ENCODE results near the gene LYPD4.
A peak's percentile ranks its signal among the peaks of the same experiment; 100 is the strongest.

Gene LYPD4

DNA sequence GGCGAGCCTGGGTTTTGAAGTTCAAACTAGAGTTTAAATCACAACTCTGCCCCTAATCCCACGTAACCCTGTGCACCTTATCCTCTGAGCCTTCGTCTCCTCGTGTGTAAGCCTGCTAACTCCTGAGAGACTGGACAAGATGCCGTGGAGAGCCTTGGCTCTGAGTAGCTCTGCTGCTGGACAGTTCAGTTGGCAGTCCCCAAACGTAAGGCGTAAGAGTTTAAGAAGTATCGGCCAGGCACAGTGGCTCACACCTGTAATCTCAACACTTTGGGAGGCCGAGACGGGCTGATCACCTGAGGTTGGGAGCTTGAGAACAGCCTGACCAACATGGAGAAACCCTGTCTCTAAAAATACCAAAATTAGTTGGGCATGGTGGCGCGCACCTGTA is 27.9 kb upstream of the LYPD4 start:
- Histone ChIP-seq H2AFZ (ENCODE audit: low read depth, low read length) (no peak overlapping the region), H3K9ac (ENCODE audit: low read depth, low read length) (peak overlapping the region; percentile 48), H3K4me3 (ENCODE audit: low read depth in 1 of 2, low read length in 2 of 2) (no peak overlapping the region; a peak in 1 of 4 replicates), H4K20me1 (ENCODE audit: insufficient read depth, low read length) (peaks cover 43% of the 10 kb centered on the region), H3K27me3 (ENCODE audit: insufficient read depth, low read length, poor library complexity) (no peaks in the 10 kb centered on the region), H3K4me2 (ENCODE audit: insufficient read depth, low read length) (0 out of 2 replicates have a peak overlapping the region, but pooled peaks have one; percentile 39), H3K27ac (ENCODE audit: low read length) (peak overlapping the region; percentile 98), H3K79me2 (ENCODE audit: insufficient read depth, low read length) (peaks cover 34% of the 10 kb centered on the region), H3K4me1 (ENCODE audit: insufficient read depth, low read length) (peaks cover 99% of the 10 kb centered on the region), H3K36me3 (ENCODE audit: insufficient read depth, low read length) (peaks cover 58% of the 10 kb centered on the region), H3K9me3 (ENCODE audit: insufficient read depth, low read length, severe bottlenecking) (no peaks in the 10 kb centered on the region)
- DNase-seq (no peak), ATAC-seq (ENCODE audit: insufficient read depth, low read depth) (no peak)
- TF ChIP-seq EZH2 (IDR thresholded peaks at IDR 0.05; ENCODE audit: borderline replicate concordance, low read depth, low read length, severe bottlenecking) = no peak
- TF ChIP-seq, protein P1, sequence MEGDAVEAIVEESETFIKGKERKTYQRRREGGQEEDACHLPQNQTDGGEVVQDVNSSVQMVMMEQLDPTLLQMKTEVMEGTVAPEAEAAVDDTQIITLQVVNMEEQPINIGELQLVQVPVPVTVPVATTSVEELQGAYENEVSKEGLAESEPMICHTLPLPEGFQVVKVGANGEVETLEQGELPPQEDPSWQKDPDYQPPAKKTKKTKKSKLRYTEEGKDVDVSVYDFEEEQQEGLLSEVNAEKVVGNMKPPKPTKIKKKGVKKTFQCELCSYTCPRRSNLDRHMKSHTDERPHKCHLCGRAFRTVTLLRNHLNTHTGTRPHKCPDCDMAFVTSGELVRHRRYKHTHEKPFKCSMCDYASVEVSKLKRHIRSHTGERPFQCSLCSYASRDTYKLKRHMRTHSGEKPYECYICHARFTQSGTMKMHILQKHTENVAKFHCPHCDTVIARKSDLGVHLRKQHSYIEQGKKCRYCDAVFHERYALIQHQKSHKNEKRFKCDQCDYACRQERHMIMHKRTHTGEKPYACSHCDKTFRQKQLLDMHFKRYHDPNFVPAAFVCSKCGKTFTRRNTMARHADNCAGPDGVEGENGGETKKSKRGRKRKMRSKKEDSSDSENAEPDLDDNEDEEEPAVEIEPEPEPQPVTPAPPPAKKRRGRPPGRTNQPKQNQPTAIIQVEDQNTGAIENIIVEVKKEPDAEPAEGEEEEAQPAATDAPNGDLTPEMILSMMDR (IDR thresholded peaks at IDR 0.05; ENCODE audit: borderline replicate concordance, extremely low read depth, low read length, poor library complexity, severe bottlenecking) = no peak

DNA sequence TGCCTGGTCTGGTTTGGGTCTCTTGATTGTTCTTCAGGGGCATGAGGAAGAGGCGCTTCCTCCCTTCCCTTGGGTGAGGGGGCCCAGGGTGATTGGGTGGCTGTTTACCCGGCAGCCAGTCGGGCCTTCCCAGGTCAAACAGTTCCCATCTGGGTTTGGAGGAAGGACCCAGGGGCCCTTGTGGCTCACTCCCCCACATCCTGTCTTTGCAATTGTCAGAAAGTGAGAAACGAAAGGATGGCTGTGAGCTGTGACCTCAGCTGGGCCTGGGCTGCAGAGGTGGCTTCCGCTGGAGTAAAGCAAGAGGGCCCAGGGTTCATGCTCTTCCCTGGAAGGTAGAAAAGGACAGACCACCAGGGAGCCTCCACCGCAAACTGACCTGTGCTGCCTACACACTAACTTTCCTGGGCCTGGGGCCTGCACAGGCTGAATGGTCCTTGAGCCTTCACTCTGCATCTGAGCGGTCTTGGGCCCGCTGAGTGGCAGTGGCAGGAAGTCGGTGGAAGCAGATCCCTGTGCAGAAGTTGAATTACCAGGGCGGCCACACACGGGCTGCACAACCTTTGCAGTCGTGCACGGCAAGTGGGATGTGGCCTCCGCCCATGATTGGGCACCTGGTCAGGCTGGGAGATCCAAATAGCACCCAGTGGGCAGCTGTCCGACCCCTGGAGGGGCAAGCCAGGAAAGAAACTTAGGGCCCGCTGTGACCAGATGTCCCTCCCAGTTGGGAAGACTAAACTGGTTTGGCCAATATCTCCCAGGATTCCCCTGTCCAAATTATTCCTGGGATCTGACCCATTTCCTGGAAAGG is 27.3 kb upstream of the LYPD4 start:
- DNase-seq (peak; percentile 94), ATAC-seq (ENCODE audit: insufficient read depth, low read depth) (peak; percentile 82)
- Histone ChIP-seq H3K9me3 (ENCODE audit: insufficient read depth, low read length, severe bottlenecking) (no peaks in the 10 kb centered on the region), H4K20me1 (ENCODE audit: insufficient read depth, low read length) (peaks cover 49% of the 10 kb centered on the region), H3K4me2 (ENCODE audit: insufficient read depth, low read length) (peak overlapping the region; percentile 39), H2AFZ (ENCODE audit: low read depth, low read length) (no peak overlapping the region), H3K36me3 (ENCODE audit: insufficient read depth, low read length) (peaks cover 64% of the 10 kb centered on the region), H3K27me3 (ENCODE audit: insufficient read depth, low read length, poor library complexity) (no peaks in the 10 kb centered on the region), H3K9ac (ENCODE audit: low read depth, low read length) (peak overlapping the region; percentile 48), H3K4me1 (ENCODE audit: insufficient read depth, low read length) (peaks cover 99% of the 10 kb centered on the region), H3K27ac (ENCODE audit: low read length) (peak overlapping the region; percentile 98), H3K4me3 (ENCODE audit: low read depth in 1 of 2, low read length in 2 of 2) (peak overlapping the region in 1 of 2 experiments; percentile 9; a peak in 1 of 4 replicates), H3K79me2 (ENCODE audit: insufficient read depth, low read length) (peaks cover 37% of the 10 kb centered on the region)
- no peak for TF ChIP-seq EZH2 (IDR thresholded peaks at IDR 0.05; ENCODE audit: borderline replicate concordance, low read depth, low read length, severe bottlenecking)
- TF ChIP-seq, protein P1 (IDR thresholded peaks at IDR 0.05; ENCODE audit: borderline replicate concordance, extremely low read depth, low read length, poor library complexity, severe bottlenecking) = no peak

DNA sequence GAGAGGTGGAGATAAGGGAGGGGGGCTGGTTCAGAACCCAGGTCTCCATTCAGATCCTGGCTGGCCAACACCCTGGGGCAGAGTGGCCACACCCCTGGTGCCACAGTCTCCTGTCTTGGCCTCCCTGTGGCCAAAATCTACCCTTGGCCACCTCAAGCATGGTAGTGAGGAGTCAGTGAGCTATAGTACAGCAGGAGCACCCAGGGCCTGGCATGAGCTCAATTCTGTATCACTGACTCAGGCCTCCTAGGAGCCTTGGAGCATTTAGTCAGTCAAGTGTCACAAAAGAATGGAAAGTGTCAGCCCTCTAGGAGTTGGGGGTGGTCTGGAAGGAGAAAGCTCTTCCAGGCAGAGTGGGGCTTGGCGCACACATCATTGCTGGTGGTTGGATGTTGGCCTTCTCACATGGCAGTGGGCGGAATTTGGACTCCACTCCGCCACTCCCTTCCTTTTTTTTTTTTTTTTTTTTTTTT is 26.0 kb upstream of the LYPD4 start:
- peaks cover 73% of the 10 kb centered on the region for H3K36me3 ChIP-seq (ENCODE audit: insufficient read depth, low read length)
- peaks cover 58% of the 10 kb centered on the region for H4K20me1 ChIP-seq (ENCODE audit: insufficient read depth, low read length)
- ATAC-seq (ENCODE audit: insufficient read depth, low read depth) = no peak

More for the DNA sequence above, 26.0 kb upstream of the LYPD4 start:
- Histone ChIP-seq H3K4me3 (ENCODE audit: low read depth in 1 of 2, low read length in 2 of 2) (no peak overlapping the region), H2AFZ (ENCODE audit: low read depth, low read length) (no peak overlapping the region), H3K4me2 (ENCODE audit: insufficient read depth, low read length) (peak overlapping the region; percentile 37; the same call in 1 of the 2 replicates), H3K4me1 (ENCODE audit: insufficient read depth, low read length) (peaks cover 96% of the 10 kb centered on the region), H3K27me3 (ENCODE audit: insufficient read depth, low read length, poor library complexity) (no peaks in the 10 kb centered on the region), H3K9ac (ENCODE audit: low read depth, low read length) (peak overlapping the region; percentile 47), H3K9me3 (ENCODE audit: insufficient read depth, low read length, severe bottlenecking) (no peaks in the 10 kb centered on the region), H3K27ac (ENCODE audit: low read length) (peak overlapping the region; percentile 79), H3K79me2 (ENCODE audit: insufficient read depth, low read length) (peaks cover 48% of the 10 kb centered on the region)
- peak; percentile 26 for DNase-seq
- no peak for TF ChIP-seq EZH2 (IDR thresholded peaks at IDR 0.05; ENCODE audit: borderline replicate concordance, low read depth, low read length, severe bottlenecking)
- TF ChIP-seq, protein P1 (IDR thresholded peaks at IDR 0.05; ENCODE audit: borderline replicate concordance, extremely low read depth, low read length, poor library complexity, severe bottlenecking) = no peak

All from DND-41 (cell line).